HG03378 (cell line): ENCODE results near the gene FCER2.

ENCODE experiments used
- ATAC-seq: cut with Tn5 transposase; IDR thresholded peaks from one replicate; pipeline ENCODE4 v1.9.1; 2021; ENCODE audit warnings: mild to moderate bottlenecking, moderate library complexity; ENCODE audit not compliant: unreplicated experiment

FCER2 gene

DNA sequence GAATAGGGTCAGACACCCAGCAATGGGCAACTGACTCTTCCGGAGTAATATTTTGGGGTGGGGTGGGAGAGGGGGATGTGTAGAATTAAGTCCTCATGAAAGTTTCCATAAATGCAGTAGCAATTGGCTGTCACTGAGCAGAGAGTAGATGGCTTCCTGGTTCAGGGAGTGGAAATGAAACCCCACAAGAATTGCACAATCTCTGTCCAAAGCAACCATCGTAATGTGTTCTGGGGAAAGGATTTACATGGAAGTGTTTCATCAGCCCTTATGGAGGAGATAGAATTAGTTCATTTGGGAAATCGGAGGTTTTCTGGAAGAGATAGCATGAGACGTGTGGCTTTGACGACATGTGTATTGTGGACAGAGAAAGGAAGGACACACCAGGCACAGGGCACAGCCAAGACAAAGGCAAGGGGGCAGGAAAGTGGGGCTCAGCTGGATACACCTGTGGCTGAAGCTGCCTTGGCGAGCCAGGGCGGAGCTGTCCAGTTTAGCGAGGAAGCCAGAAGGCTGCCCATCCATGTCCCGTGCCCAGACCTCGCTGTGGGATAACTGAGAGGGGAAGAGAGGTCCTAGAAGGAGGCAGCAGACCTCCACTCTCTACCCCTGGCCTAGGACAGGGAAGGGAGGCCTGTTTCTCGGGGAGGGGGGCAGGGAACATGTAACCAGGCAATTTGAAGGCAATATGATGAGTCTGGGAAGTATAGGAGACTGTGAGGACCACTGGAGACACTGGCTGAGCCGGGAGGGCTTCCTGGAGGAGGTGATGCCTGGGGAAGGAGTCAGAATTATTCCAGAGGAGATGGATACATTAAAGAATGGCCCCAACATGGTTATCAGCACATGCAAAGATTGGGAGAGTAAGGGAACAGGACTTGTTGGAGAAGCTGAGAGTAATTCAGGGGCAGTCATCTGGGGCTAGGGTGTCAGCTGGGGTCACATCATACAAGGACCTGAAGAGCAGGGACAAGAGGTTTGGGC lies 32.6 kb upstream of the FCER2 start:
- no peak for ATAC-seq

DNA sequence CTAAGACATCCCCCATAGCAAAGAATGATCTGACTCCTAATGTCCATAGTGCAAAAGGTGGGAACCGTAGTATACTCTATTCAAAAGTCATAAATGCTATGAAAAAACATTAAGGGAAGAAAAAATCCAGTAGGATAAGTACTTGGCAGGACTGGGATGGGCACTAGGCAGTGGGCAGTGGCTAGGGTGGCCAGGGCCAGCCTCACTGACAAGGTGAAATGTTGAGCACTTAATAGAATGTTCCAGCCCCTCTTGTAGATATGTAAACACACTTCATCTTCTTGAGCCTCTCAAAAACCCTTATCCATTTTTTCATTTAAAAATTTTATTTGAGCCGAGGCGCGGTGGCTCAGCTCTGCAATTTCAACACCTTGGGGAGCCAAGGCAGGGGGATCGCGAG lies 31.4 kb upstream of the FCER2 start:
- no peak for ATAC-seq

DNA sequence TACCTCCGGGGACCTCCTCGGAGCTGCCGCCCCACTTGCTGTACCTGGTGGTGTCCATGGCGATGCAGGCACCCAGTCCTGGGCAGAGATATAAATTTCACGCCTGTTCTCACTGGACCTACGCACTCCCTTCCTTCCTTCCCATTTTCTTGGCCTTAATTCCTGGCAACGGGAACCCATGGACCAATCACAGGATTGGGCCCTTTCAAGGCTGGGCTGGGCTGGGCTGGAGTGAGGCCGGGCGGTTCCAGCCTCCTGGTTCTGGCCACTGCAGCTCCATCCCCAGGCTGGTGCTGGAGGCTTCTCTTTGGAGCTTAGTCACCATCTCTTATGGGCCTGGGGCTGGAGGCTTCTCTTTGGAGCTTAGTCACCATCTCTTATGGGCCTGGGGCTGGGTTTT lies 30.1 kb upstream of the FCER2 start, which contains the start of gene CLEC4G:
Gene CLEC4G, minus strand, starts transcription at position 66 of the 400 bp plus-strand sequence. Its CDS starts 8 bp downstream, at position 58.
- no peak for ATAC-seq

DNA sequence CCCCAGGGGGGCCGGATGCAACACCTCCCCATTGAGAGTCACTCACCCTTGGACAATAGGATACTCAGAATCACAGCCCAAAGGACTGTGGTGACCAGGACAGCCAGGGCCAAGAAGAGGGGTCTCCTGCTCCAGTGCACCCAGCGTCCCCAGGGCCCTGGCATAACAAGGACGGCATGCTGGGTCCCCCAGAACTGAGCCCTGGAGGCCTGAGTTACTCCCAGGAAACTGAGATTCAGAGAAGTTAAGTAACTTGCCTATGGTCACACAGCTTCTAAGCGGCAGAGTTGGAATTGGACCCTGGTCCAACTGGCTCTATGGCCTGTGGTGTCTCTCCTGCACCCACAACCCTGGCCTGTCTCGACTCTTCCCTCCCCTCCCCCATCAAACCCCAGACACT lies 29.7 kb upstream of the FCER2 start:
- no peak for ATAC-seq

DNA sequence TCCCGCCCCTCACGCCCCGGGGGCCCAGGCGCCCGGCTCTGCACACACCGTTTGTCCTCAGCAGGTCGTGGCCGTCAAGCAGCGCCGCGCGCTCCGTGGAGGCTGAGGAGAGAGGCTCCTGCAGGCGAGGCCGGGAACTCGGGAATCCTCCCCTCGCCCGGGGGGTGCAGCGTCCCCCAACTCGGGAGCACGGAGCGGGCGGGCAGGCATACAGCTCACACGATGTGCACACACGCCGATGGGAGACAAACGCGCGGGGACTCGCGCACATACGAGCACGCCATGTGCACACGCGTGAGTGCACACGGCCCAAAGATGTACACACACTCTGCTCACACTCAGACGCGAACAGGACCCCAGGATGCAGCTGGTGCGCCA lies 29.3 kb upstream of the FCER2 start:
- ATAC-seq: no peak

DNA sequence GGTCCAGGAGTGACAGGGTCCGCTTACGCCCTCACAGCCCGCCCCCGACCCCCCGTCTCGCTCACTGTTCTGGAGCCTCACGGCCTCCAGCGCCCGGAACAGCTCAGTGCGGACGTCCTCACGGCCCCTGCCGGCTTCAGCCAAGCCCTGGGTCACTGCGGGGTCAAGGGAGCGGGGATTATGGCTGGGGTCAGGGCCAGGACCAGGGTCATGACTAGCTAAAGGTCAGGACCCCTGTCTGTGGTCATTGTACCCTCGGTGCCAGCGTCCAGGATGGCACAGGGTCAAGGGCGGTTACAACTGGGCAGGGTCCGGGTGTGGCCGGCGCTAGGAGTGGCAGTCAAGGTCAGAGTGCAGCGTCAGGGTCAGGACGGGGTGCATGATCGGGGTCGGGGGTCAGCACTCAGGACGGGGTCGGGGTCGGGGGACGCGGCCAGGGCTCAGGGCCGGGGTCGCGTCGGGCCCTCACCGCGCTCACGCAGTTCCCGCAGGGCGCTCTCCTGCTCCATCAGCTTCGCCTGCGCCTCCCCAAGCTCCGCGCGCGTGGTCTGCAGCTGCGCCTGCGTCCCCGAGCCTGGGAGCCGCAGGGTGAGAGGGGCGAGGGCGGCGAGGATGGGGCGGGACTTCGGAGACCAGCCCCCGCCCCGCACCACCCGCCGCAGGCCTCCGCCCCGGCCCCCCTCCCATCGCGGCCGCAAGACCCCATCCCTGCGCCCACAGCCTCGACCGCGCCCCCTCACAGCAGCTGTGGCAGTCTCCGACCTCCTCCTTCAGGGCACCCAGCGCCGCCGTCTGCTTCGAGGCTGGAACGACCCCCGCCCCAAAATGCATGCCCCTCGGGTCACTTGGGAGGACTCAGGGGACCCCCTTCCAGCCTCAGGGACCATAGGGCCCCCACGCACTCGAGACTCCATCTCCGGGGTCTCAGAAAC lies 28.6 kb upstream of the FCER2 start:
- no peak for ATAC-seq

DNA sequence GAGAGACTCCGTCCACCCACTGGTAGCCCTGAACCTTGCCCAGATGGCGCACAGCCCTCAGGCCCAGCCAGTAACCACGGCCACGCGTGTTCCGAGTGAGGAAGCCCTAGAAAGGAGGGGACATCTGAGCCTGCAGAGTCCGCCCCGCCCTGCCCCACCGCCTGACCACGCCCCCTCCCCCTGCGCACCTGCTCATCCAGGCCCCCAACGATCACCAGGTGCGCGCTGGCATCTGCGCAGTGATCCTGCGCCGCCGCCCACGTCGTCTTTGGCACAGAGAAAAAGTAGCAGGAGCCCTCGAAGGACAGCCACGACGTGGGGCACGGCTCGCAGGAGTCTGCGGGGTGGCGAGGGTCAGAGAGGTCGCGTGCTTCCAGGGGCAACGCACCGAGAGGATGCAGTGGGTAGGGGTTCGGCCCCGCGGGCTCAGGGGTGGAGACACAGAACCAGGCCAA lies 27.9 kb upstream of the FCER2 start:
- ATAC-seq: no peak

DNA sequence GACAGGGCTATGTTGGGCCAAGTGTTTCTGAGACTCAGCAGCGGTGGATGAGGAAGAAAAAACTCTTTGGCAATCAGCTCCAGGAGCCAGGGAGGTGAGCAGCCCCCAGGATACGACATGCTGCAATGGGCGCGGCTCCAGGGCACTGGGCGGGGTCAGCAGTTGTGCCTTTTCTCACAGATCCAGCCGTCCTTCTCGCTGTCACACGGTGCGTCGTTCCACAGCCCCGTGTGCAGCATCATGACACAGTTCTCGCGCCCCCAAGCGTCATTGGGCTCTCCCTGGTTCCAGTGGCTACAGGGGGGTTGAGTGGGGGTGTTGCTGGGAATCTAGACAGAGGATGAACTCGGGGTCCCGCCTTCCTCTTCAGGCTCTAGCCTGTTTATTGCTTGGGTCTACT lies 27.3 kb upstream of the FCER2 start:
- ATAC-seq: no peak

DNA sequence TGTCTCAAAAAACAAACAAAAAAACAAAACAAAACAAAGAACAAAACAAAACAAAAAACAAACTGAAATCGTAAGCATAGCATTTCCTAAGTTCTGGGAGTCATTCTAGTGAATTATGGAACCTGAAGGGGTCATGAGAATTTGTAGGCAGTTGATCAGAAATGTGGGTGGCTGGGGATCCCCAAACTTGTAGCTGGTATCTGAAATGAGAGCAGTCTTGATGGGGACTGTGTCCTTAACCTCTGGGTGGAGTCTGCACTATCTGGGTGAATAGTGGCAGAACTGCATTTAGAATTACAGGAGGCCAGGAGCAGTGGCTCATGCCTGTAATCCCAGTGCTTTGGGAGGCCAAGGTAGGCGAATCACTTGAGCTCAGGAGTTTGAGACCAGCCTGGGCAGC lies 23.9 kb upstream of the FCER2 start:
- no peak for ATAC-seq

DNA sequence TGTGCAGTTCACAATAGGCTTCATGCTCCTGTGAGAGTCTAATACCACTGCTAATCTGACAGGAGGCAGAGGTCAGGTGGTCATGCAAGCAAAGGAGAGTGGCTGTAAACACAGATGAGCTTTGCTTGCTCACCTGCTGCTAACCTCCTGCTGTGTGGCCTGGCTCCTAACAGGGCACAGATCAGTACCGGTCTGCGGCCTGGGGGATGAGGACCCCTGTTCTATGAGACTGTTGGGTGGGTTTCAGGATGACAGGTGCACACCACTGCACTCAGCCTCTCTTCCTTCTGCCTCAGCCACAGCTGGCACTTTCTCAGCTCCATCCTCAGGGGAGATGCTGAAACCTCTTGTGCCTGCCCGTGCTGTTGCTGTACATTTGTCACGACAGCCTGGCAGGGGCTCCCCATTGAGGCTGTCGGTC lies 20.3 kb upstream of the FCER2 start:
- no peak for ATAC-seq

DNA sequence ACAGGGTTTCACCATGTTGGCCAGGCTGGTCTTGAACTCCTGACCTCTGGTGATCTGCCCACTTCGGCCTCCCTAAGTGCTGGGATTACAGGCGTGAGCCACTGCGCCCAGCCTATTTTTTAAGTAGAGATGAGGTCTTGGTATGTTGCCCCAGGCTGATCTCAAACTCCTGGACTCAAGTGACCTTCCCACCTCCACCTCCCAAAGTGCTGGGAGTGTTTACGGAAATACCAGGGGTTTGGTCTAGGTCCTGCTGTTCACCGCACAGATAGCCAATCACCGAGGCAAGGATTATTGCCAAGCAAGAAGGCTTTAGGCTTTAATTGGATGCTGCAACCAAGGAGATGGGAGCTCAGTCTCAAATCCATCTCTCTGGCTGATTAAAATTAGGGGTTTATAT lies 18.4 kb upstream of the FCER2 start:
- ATAC-seq: no peak

DNA sequence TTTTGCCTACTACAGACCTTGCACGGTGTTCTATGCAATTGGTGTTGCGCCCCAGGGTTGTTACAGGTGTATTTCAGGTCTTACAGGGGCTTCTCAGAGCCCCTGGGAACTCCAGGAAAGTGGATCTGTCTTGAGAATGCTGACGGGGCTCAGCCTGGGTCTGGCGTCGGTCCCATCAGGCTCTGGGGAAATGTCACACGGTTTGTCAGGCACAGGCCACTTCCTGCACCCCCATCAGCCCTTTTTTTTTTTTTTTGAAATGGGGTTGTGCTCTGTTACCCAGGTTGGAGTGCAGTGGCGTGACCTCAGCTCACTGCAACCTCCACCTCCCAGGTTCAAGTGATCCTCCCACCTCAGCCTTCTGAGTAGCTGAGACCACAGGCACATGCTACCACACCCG lies 16.7 kb upstream of the FCER2 start:
- no peak for ATAC-seq

DNA sequence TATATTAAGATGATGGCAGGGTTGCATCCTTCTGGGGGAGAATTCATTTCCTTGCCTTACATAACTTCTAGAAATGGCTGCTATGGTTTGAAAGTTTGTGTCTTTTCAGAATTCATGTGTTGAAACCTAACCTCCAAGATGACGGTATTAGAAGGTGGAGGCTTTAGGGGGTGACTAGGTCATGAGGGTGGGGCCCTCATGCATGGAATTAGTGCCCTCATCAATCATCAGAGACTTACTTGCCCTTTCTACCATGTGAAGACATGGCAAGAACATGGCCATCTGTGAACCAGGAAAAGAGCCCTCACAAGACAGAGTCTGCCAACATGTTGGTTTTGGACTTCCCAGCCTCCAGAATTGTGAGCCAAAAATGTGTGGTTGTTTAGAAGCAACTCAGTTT lies 14.8 kb upstream of the FCER2 start:
- ATAC-seq: no peak

DNA sequence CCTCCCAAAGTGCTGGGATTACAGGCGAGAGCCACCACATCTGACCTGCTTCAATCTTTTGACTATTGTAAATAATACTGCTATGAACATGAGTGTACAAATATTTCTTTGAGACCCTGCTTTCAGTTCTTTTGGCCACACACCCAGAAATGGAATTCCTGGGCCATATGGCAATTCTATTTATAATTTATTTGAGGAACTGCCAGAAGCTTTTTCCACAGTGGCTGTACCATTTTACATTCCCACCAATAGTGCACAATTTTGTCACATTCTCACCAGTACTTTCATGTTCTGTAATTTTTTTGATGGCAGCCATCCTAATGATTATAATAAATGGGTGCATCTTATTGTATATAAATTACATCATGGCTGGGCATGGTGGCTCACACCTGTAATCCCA lies 13.7 kb upstream of the FCER2 start:
- no peak for ATAC-seq

DNA sequence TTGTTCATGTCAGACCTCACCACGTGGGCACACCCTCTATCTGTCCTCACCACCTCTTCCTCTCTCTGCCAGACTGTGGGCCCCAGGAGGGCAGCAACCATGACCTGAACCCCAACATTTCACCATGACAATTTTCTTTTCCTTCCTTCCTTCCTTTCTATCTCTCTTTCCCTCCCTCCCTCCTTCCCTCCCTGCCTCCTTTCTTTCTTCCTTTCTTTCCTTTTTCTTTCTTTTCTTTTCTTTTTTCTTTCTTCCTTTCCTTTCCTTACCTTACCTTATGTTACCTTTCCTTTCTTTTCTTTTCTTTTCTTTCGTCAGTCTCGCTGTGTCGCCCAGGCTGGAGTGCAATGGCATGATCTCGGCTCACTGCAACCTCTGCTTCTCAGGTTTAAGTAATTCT lies 8.7 kb upstream of the FCER2 start:
- no peak for ATAC-seq

DNA sequence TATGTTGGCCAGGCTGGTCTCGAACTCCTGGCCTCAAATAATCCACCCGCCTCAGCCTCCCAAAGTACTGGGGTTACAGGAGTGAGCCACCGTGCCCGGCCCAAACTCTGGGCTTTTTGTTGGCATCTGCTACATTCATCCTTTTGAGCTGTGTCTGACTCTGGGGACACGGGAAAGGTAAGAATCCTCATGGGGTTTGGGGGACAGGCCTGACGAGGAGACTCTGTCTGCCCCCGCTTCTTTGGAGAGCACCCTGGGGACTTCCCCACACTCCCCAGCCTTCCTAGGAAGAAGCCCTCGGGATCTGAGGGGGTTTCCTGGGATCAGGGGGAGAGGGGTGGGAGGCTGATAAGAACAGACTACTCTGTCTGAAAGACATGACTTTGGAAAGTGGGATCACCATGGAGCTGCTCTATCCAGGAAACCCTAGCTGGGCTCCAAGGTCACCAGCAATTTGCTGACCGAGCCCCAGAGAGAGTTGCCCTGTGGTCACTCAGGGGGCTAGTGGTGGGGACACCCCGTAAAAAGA lies 8.1 kb upstream of the FCER2 start:
- no peak for ATAC-seq

DNA sequence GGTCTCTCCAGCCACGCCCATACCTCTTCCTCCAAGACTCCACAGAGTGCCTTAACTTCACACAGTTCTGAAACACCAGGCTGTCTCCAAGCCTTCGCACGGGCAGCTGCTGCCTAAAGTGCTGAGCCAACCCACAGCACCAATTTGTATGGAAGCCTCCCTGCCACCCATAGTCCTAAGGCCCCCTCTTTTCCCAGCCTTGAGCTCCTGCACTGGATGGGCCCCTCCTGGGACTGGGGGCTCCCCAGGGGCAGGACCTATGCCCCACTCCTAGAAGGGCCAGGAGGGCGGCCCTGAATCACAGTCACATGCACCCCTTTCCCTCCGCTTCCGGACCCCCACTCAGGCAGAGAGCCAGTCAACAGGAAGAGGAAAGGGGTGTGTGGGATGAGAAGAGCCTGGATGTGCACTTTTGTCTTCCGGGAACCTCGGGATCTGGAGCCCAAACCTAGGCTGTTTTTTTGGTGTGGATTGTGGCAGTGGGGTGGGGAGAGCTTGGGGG lies 5.1 kb upstream of the FCER2 start:
- ATAC-seq: no peak

DNA sequence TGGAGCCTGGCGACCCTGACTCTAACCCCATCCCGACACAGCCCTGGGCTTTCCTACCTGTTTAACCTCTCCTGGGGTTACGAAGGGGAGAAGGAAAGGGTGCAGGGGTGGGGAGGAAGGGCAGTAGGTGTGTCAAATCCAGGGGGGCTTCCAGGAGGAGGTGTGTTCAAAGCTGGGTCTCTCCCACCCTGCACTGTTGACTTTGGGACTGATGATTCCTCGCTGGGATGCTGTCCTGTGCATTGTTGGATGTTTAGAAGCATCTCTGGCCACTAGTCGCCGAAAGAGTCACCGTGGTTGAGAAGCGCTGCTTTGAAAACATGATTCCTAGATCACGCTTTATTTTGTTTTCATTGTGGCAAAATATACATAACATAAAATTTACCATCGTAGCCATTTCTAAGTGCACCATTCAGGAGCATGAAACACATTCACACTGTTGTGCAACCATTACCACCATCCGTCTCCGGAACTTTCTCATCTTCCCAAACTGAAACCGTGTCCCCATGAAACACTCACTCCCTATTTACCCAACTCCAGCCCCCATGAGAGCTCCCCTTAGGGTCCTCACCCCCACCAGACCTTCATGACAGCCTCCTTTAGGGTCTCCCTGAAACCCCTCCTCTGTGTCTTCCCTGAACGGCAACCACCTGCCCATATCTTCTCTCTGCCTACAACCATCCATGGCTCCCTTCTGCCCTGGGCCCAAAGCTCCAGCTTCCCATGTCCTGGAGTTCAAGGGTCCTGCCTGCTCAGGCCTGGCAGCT lies 4.4 kb upstream of the FCER2 start:
- no peak for ATAC-seq

DNA sequence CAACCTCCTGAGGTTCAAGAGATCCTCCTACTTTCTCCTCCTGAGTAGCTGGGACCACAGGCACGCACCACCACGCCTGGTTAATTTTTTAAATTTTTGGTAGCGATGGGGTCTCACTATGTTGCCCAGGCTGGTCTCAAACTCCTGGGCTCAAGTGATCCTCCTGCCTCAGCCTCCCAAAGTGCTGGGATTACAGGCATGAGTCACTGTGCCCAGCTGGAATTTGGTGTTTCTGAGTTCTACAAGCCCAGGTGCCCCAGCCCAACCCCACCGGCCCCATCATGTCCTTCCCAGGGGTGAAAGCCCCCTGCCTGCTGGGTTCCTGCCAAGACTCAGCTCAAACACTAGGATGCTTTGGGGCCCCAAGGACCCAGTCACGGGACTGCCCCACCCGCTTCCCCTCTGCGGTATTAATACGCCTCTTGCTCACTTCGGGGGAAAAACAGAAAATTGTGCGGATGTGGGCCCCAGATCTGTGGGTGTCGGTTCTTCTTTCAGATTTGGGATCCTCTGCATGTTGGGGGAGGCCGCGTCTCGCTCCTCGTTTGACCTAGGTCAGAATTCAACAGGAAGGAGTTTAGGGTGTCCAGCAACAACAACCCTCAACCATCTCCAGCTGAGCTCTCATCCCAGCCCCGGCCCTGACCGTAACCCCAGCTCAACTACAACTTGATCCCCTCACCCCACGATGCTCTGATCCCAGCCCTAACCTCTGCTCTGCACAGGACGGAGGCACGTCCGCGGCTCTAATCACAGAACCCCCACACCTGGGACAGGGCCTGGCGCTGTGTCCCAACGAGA lies 3.7 kb upstream of the FCER2 start:
- ATAC-seq: peak; percentile 39
